Natural killer cell (primary cell): ENCODE results near the gene KAZN. TPM values are rescaled to one million over a fixed set of nuclear protein-coding genes. Genes with fewer than 3 reads are reported as not detected.

Experiments used
- ATAC-seq, 3 donors: fragments of 150-1000 bp in 2 of 3; fragments of 200-7000 bp in 1 of 3; cut with Tn5 transposase; 1 replicate in 1 of 3; 2 replicates in 2 of 3; pipeline ENCODE4 v1.10.0; 2021; ENCODE audit warnings: mild to moderate bottlenecking in 2 of 3, moderate library complexity in 2 of 3
- DNase-seq, 2 donors: peaks; one replicate each; pipeline versions ENCODE4 v3.0.0 to v3.0.0-alpha.2; 2013 to 2021; ENCODE audit warnings: mixed read lengths in 1 of 2
- H3K27ac ChIP-seq: one replicate; pipeline ENCODE4 v1.5.1; 2013; ENCODE audit warnings: mild to moderate bottlenecking, low read length
- H3K27me3 ChIP-seq: one replicate; pipeline ENCODE4 v1.6.1; 2013; ENCODE audit warnings: low read length; ENCODE audit not compliant: control insufficient read depth, insufficient read depth
- H3K36me3 ChIP-seq: one replicate; pipeline ENCODE4 v1.6.1; 2013; ENCODE audit warnings: low read length; ENCODE audit not compliant: control insufficient read depth, insufficient read depth
- H3K4me1 ChIP-seq: one replicate; pipeline ENCODE4 v1.6.1; 2013; ENCODE audit warnings: low read length; ENCODE audit not compliant: control insufficient read depth, insufficient read depth
- H3K4me3 ChIP-seq: one replicate; pipeline ENCODE4 v1.5.1; 2013; ENCODE audit warnings: low read length
- H3K9me3 ChIP-seq: one replicate; pipeline ENCODE4 v1.6.1; 2013; ENCODE audit warnings: low read length; ENCODE audit not compliant: control insufficient read depth, insufficient read depth
- H3K27ac Mint-ChIP-seq, 2 donors: one replicate each; pipeline ENCODE4 v1.8.0; 2022; ENCODE audit warnings: mild to moderate bottlenecking in 2 of 2, mixed read lengths in 2 of 2, moderate library complexity in 1 of 2
- H3K27me3 Mint-ChIP-seq, 2 donors: one replicate each; pipeline ENCODE4 v1.8.0; 2022; ENCODE audit warnings: low read depth in 2 of 2, mixed read lengths in 2 of 2
- H3K36me3 Mint-ChIP-seq: one replicate; pipeline ENCODE4 v1.8.0; 2022; ENCODE audit warnings: mixed read lengths
- H3K4me1 Mint-ChIP-seq, 2 donors: one replicate each; pipeline ENCODE4 v1.8.0; 2022; ENCODE audit warnings: mixed read lengths in 2 of 2
- H3K4me3 Mint-ChIP-seq: one replicate; pipeline ENCODE4 v1.8.0; 2022; ENCODE audit warnings: mild to moderate bottlenecking, moderate library complexity, mixed read lengths
- H3K9me3 Mint-ChIP-seq, 2 donors: one replicate each; pipeline ENCODE4 v1.8.0; 2022; ENCODE audit warnings: mixed read lengths in 2 of 2
- WGBS: methylation state at CpG from one replicate; pipeline ENCODE4 v1.1.7; 2013; ENCODE audit warnings: missing lambda C conversion rate; ENCODE audit not compliant: insufficient coverage; 5-methylcytosine and 5-hydroxymethylcytosine counted together
- intact Hi-C: fragments of 100-400 bp; cut with micrococcal nuclease; formaldehyde crosslinking; loops from one replicate; pipeline ENCODE4 v1.14.2; 2022
- total RNA-seq, 4 donors: library from RNA; stranded (reverse); fragments of 120-200 nt in 1 of 4; gene quantifications; one replicate each; pipeline versions ENCODE4 v1.2.3 to v1.2.4, GENCODE V29; 2013 to 2022
- TF ChIP-seq, protein P1 (sequence below): fragments of 200-600 bp; IDR thresholded peaks from one replicate; pipeline ENCODE4 v1.8.0; 2022; ENCODE audit warnings: antibody characterized with exemption

The KAZN gene
- total RNA-seq, 3 donors from 2014 or later (not counting 1 experiment from before 2014, with no cell fraction given) = 1.2 to 2.0 (median 1.7) TPM

DNA sequence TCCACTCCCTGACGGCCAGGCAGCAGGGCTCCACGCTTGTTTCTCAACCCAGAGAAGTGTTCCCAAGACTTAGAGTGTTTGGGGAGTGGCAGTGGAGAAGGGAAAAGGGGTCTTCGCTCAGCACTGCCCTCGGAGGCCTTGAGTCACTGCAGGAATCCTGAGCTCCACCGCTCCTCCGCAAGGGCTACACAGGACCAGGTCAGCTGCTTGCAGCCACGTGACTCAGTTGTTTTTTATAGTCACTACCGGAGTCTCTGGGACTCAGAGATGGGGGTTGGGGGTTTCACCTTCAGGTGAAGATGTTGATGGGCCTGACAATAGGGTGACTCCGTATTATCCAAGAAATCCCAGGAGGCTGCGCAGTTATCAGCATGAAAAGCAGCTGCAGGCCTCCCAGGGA lies 478.9 kb downstream of the KAZN start:
- Mint-ChIP-seq H3K27ac (peak overlapping the region in 1 of 2 donors; percentile 71), H3K27me3 (peaks cover 2 to 25% of the 10 kb centered on the region in 2 donors)

DNA sequence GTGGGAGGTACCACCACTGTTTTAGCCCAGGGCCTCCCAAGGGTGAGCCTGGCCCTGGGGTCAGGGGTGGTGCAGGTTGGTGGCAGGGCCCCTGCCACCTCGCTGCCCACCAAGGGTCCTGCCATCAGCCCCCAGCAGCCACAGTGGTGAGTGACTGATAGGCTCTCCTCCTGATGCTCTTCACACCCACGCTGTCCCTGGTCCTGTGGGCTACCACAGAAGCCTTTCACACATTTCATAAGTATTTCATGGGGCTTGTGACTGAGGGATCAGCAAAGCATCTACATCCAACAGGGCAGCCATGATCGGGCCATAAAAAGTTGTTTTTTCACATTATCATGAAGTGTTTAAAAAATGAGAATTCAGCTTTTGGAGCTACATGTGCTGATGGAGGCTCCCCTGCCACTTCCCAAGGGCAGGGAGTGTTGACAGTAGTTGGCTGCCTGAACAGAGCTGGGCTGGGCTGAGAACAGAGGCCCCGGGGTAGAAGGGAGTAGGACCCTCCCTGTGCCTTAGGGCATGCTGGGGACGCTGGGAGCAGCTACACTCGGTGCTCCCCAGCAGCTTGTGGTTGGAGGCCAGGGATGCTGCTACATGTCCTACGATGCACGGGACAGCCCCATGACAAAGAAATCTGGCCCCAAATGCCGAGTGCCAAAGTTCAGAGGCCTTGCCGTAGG lies 482.0 kb downstream of the KAZN start:
- H3K27me3 ChIP-seq = no peaks in the 10 kb centered on the region
- H3K27me3 Mint-ChIP-seq = peaks cover 2 to 32% of the 10 kb centered on the region in 2 donors
- H3K36me3 Mint-ChIP-seq = no peaks in the 10 kb centered on the region
- H3K4me1 ChIP-seq = peaks cover 41% of the 10 kb centered on the region
- peak overlapping the region; percentile 88 to 91 for H3K27ac Mint-ChIP-seq
- peak; percentile 77 to 97 (median 78) for ATAC-seq
- TF ChIP-seq, protein P1, sequence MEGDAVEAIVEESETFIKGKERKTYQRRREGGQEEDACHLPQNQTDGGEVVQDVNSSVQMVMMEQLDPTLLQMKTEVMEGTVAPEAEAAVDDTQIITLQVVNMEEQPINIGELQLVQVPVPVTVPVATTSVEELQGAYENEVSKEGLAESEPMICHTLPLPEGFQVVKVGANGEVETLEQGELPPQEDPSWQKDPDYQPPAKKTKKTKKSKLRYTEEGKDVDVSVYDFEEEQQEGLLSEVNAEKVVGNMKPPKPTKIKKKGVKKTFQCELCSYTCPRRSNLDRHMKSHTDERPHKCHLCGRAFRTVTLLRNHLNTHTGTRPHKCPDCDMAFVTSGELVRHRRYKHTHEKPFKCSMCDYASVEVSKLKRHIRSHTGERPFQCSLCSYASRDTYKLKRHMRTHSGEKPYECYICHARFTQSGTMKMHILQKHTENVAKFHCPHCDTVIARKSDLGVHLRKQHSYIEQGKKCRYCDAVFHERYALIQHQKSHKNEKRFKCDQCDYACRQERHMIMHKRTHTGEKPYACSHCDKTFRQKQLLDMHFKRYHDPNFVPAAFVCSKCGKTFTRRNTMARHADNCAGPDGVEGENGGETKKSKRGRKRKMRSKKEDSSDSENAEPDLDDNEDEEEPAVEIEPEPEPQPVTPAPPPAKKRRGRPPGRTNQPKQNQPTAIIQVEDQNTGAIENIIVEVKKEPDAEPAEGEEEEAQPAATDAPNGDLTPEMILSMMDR = no peak
- no peaks in the 10 kb centered on the region for H3K36me3 ChIP-seq
- peak in 1 of 2 donors; percentile 61 for DNase-seq
- WGBS = 53% methylated on average over 10 of the region's 10 CpGs
- no peak overlapping the region for H3K4me3 ChIP-seq
- peak overlapping the region; percentile 48 for H3K27ac ChIP-seq
- peak overlapping the region; percentile 80 for H3K4me3 Mint-ChIP-seq
- H3K9me3 Mint-ChIP-seq = no peaks in the 10 kb centered on the region
- peaks cover 40 to 71% of the 10 kb centered on the region in 2 donors for H3K4me1 Mint-ChIP-seq
- intact Hi-C loops = loop anchor here (1.0 kb wide), 1 partner anchor 14 kb away; no protein-coding TSS in a partner anchor
- H3K9me3 ChIP-seq = no peaks in the 10 kb centered on the region

More for the DNA sequence above, 478.9 kb downstream of the KAZN start:
- H3K4me3 Mint-ChIP-seq = no peak overlapping the region
- H3K36me3 Mint-ChIP-seq = no peaks in the 10 kb centered on the region
- Histone ChIP-seq H3K9me3 (no peaks in the 10 kb centered on the region), H3K36me3 (no peaks in the 10 kb centered on the region), H3K27me3 (no peaks in the 10 kb centered on the region), H3K4me1 (peaks cover 43% of the 10 kb centered on the region), H3K27ac (no peak overlapping the region), H3K4me3 (no peak overlapping the region)
- intact Hi-C loops = no loop called here
- no peak for ATAC-seq
- TF ChIP-seq, protein P1 = no peak
- DNase-seq = no peak
- WGBS = 88% methylated on average over 9 of the region's 10 CpGs
- no peaks in the 10 kb centered on the region for H3K9me3 Mint-ChIP-seq
- peaks cover 45 to 84% of the 10 kb centered on the region in 2 donors for H3K4me1 Mint-ChIP-seq

DNA sequence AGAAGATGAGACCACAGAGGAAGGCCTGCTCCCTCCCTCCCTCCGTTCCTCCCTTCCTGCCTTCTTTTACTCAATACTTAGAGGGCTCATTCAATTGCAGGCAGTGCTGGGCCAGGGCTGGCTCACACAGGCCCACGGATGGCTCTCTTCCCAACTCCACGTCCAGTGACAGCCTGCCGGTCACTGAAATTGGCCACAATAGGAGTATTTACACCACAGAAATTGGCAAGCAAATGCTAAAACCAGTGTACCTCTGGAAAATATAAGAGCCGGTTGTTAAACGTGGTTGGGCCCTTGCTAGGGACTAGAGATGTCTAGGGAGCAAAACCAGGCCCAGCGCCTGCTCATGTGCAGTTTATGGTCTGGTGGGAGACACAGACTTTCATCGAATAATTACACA lies 482.6 kb downstream of the KAZN start:
- Mint-ChIP-seq H3K27ac (peak overlapping the region; percentile 88 to 91), H3K27me3 (peaks cover 2 to 37% of the 10 kb centered on the region in 2 donors), H3K36me3 (no peaks in the 10 kb centered on the region), H3K4me1 (peaks cover 36 to 64% of the 10 kb centered on the region in 2 donors), H3K4me3 (peak overlapping the region; percentile 80), H3K9me3 (no peaks in the 10 kb centered on the region)
- no peaks in the 10 kb centered on the region for H3K9me3 ChIP-seq
- no peak overlapping the region for H3K4me3 ChIP-seq
- DNase-seq (no peak), ATAC-seq (no peak)
- TF ChIP-seq, protein P1 = no peak
- peaks cover 36% of the 10 kb centered on the region for H3K4me1 ChIP-seq
- no peaks in the 10 kb centered on the region for H3K36me3 ChIP-seq
- H3K27ac ChIP-seq = no peak overlapping the region
- H3K27me3 ChIP-seq = no peaks in the 10 kb centered on the region
- intact Hi-C loops = no loop called here
- 68% methylated on average over 8 of the region's 8 CpGs for WGBS
